ENCODE data around the gene ITGB4. TPM values are rescaled to one million over a fixed set of nuclear protein-coding genes. Genes with fewer than 3 reads are reported as not detected.

Gene ITGB4
- total and polyA plus RNA-seq, 2 experiments from 2014 or later: 0.09 to 0.40 TPM

GRCh38 chr17:75784473-75785015 lies 63.3 kb downstream of the ITGB4 start, which contains the start of gene UNK:
Gene UNK (plus strand): TSS chr17:75784806. CDS start chr17:75784881, 75 bp downstream.
- Histone ChIP-seq H3K4me3 (peak within 1 kb of the TSS; percentile 59), H3K27me3 (no peaks in the 10 kb centered on the region), H3K36me3 (no peaks in the 10 kb centered on the region), H3K4me1 (ENCODE audit: low read depth) (peaks cover 28% of the 10 kb centered on the region), H3K27ac (peak within 1 kb of the TSS; percentile 98), H3K9me3 (ENCODE audit: low read depth) (no peaks in the 10 kb centered on the region)
- DNase-seq (ENCODE audit: low read depth in 1 of 2, low spot score in 1 of 2): peak; percentile 98 to 100
- TF ChIP-seq, protein P1, sequence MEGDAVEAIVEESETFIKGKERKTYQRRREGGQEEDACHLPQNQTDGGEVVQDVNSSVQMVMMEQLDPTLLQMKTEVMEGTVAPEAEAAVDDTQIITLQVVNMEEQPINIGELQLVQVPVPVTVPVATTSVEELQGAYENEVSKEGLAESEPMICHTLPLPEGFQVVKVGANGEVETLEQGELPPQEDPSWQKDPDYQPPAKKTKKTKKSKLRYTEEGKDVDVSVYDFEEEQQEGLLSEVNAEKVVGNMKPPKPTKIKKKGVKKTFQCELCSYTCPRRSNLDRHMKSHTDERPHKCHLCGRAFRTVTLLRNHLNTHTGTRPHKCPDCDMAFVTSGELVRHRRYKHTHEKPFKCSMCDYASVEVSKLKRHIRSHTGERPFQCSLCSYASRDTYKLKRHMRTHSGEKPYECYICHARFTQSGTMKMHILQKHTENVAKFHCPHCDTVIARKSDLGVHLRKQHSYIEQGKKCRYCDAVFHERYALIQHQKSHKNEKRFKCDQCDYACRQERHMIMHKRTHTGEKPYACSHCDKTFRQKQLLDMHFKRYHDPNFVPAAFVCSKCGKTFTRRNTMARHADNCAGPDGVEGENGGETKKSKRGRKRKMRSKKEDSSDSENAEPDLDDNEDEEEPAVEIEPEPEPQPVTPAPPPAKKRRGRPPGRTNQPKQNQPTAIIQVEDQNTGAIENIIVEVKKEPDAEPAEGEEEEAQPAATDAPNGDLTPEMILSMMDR (IDR thresholded peaks at IDR 0.05; ENCODE audit: low read depth, low read length): no peak

GRCh38 chr17:75785016-75785890 lies 64.0 kb downstream of the ITGB4 start:
- peaks cover 28% of the 10 kb centered on the region for H3K4me1 ChIP-seq (ENCODE audit: low read depth)
- no peaks in the 10 kb centered on the region for H3K27me3 ChIP-seq
- H3K4me3 ChIP-seq: peak overlapping the region; percentile 59
- no peaks in the 10 kb centered on the region for H3K9me3 ChIP-seq (ENCODE audit: low read depth)
- H3K27ac ChIP-seq: peak overlapping the region; percentile 98
- TF ChIP-seq, protein P1 (IDR thresholded peaks at IDR 0.05; ENCODE audit: low read depth, low read length): no peak
- peak; percentile 74 to 97 for DNase-seq (ENCODE audit: low read depth in 1 of 2, low spot score in 1 of 2)
- no peaks in the 10 kb centered on the region for H3K36me3 ChIP-seq

GRCh38 chr17:75791254-75791653 lies 70.0 kb downstream of the ITGB4 start:
- H3K27me3 ChIP-seq: no peaks in the 10 kb centered on the region
- no peak for DNase-seq (ENCODE audit: low read depth in 1 of 2, low spot score in 1 of 2)
- no peaks in the 10 kb centered on the region for H3K9me3 ChIP-seq (ENCODE audit: low read depth)
- peaks cover 3% of the 10 kb centered on the region for H3K36me3 ChIP-seq
- no peak overlapping the region for H3K4me3 ChIP-seq
- H3K4me1 ChIP-seq (ENCODE audit: low read depth): peaks cover 17% of the 10 kb centered on the region
- TF ChIP-seq, protein P1 (IDR thresholded peaks at IDR 0.05; ENCODE audit: low read depth, low read length): no peak
- H3K27ac ChIP-seq: peak overlapping the region; percentile 31

DNA sequence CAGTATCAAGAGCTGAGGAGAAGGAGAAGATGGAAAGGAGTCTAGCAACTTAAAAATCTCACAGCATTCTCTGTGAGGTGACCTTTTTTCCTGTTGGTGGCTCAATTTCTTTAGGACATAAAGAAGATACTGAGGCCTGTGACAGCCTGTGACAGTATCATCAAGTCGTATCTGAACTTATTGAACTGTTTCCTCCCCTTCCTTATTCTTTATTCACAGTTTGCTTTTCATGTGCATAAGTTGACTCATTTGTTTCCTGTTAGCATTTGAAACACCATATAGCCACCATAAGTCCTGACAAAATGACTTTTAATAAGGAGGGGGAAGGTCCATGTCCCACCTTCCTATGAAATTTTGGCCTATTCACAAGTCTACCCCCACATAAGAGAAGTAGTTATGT lies 72.2 kb downstream of the ITGB4 start:
- peaks cover 11% of the 10 kb centered on the region for H3K4me1 ChIP-seq (ENCODE audit: low read depth)
- H3K36me3 ChIP-seq: peaks cover 5% of the 10 kb centered on the region
- H3K27me3 ChIP-seq: no peaks in the 10 kb centered on the region
- TF ChIP-seq, protein P1 (IDR thresholded peaks at IDR 0.05; ENCODE audit: low read depth, low read length): no peak
- H3K4me3 ChIP-seq: no peak overlapping the region
- H3K9me3 ChIP-seq (ENCODE audit: low read depth): no peaks in the 10 kb centered on the region
- DNase-seq (ENCODE audit: low read depth in 1 of 2, low spot score in 1 of 2): no peak
- H3K27ac ChIP-seq: no peak overlapping the region

- TF ChIP-seq, protein P1 (IDR thresholded peaks at IDR 0.05; ENCODE audit: low read depth, low read length): no peak
- H3K36me3 ChIP-seq: peaks cover 6% of the 10 kb centered on the region
- H3K27ac ChIP-seq: peak overlapping the region; percentile 23
- H3K9me3 ChIP-seq (ENCODE audit: low read depth): no peaks in the 10 kb centered on the region
- no peak for DNase-seq (ENCODE audit: low read depth in 1 of 2, low spot score in 1 of 2)
- H3K4me3 ChIP-seq: no peak overlapping the region
- no peaks in the 10 kb centered on the region for H3K27me3 ChIP-seq
- peaks cover 11% of the 10 kb centered on the region for H3K4me1 ChIP-seq (ENCODE audit: low read depth)
Measured at GRCh38 chr17:75795820-75796607, 74.8 kb downstream of the ITGB4 start.
